Endothelial cell of umbilical vein (primary cell): ENCODE data around the gene DIDO1. TPM values are rescaled to one million over a fixed set of nuclear protein-coding genes. Genes with fewer than 3 reads are reported as not detected.

Source experiments
- BruUV-seq: library from RNA; stranded (reverse); fragments of 400-500 nt; replicated peaks from 2 replicates; lab custom pipeline; 2021; lab: Mats Ljungman, UMichigan
- CTCF ChIA-PET: fragments of 300-600, 350-600 bp; sonication (Branson Sonifier 250); formaldehyde crosslinking; loops from one replicate; lab custom pipeline; 2021; ENCODE audit warnings: antibody characterized with exemption, inconsistent platforms; lab: Charles Lee
- POLR2A ChIA-PET: fragments of 300-600, 350-600 bp; sonication (Branson Sonifier 250); formaldehyde crosslinking; loops from one replicate; lab custom pipeline; 2021; ENCODE audit warnings: antibody characterized with exemption, inconsistent platforms; lab: Charles Lee
- DNase-seq: peaks from one replicate; pipeline ENCODE4 v3.0.0-alpha.2; 2011; ENCODE audit warnings: low read depth, low spot score
- FAIRE-seq: peaks from 2 replicates; lab custom pipeline; 2011; peaks lifted over from hg19 to GRCh38; lab: Jason Lieb, UNC
- H2AFZ ChIP-seq: 2 replicates; pipeline ENCODE4 v1.6.0; 2012; ENCODE audit warnings: low read depth, low read length, control low read depth, inconsistent platforms
- H3K27ac ChIP-seq: 2 replicates; pipeline ENCODE4 v1.5.1; 2011; ENCODE audit warnings: low read depth, mild to moderate bottlenecking, control low read depth, low read length, moderate library complexity; ENCODE audit not compliant: insufficient read depth
- H3K27me3 ChIP-seq, 2 experiments: 2 replicates each; pipeline versions ENCODE4 v1.6.0 to v1.6.1; 2011; ENCODE audit warnings: low read length in 2 of 2, mixed read lengths in 1 of 2; ENCODE audit not compliant: control insufficient read depth in 2 of 2, insufficient read depth in 2 of 2
- H3K36me3 ChIP-seq, 2 experiments: 2 replicates in 1 of 2; 3 replicates in 1 of 2; pipeline ENCODE4 v1.5.1; 2011; ENCODE audit warnings: low read length in 2 of 2, mild to moderate bottlenecking in 1 of 2, moderate library complexity in 1 of 2; ENCODE audit not compliant: control insufficient read depth in 2 of 2, insufficient read depth in 2 of 2; ENCODE audit errors: extremely low read depth in 1 of 2
- H3K4me1 ChIP-seq: 3 replicates; pipeline ENCODE4 v1.5.1; 2011; ENCODE audit warnings: mild to moderate bottlenecking, low read length; ENCODE audit not compliant: control insufficient read depth, insufficient read depth; ENCODE audit errors: extremely low read depth
- H3K4me2 ChIP-seq: 2 replicates; pipeline ENCODE4 v1.6.1; 2011; ENCODE audit warnings: low read length, control low read depth, mixed read lengths; ENCODE audit not compliant: insufficient read depth
- H3K4me3 ChIP-seq, 3 experiments: fragments of 200-600 bp in 1 of 3; sonication (generic), shearing (Covaris generic) in 1 of 3; replicated peaks in 1 of 3; 2 replicates each; pipeline ENCODE4 v1.5.1; 2011 to 2016; ENCODE audit warnings: control low read depth in 3 of 3, low read length in 3 of 3, mild to moderate bottlenecking in 2 of 3, inconsistent platforms in 1 of 3, low read depth in 1 of 3, moderate library complexity in 1 of 3; ENCODE audit not compliant: insufficient read depth in 1 of 3
- H3K79me2 ChIP-seq: 2 replicates; pipeline ENCODE4 v1.6.0; 2012; ENCODE audit warnings: low read length, inconsistent platforms; ENCODE audit not compliant: control insufficient read depth, insufficient read depth
- H3K9ac ChIP-seq: replicated peaks from 2 replicates; pipeline ENCODE3; 2011; ENCODE audit warnings: low read length, control low read depth; ENCODE audit not compliant: insufficient read depth; ENCODE audit errors: extremely low read depth
- H3K9me1 ChIP-seq: replicated peaks from 3 replicates; pipeline ENCODE4 v1.6.0; 2011; ENCODE audit warnings: mild to moderate bottlenecking, low read length; ENCODE audit not compliant: control insufficient read depth, insufficient read depth; ENCODE audit errors: extremely low read depth
- H3K9me3 ChIP-seq: replicated peaks from 2 replicates; pipeline ENCODE4 v1.5.1; 2012; ENCODE audit warnings: low read length, inconsistent platforms; ENCODE audit not compliant: control insufficient read depth, insufficient read depth
- H4K20me1 ChIP-seq: replicated peaks from 2 replicates; pipeline ENCODE3; 2011; ENCODE audit warnings: mild to moderate bottlenecking, low read length; ENCODE audit not compliant: control insufficient read depth, insufficient read depth; ENCODE audit errors: extremely low read depth
- CTCF ChIP-seq, 2 donors: IDR thresholded peaks; 1 replicate in 1 of 2; 2 replicates in 1 of 2; pipeline ENCODE4 v1.5.1; 2011; ENCODE audit warnings: low read length in 2 of 2, mild to moderate bottlenecking in 2 of 2, moderate library complexity in 2 of 2, control low read depth in 1 of 2, inconsistent platforms in 1 of 2, low read depth in 1 of 2; ENCODE audit not compliant: insufficient read depth in 1 of 2; ENCODE audit errors: extremely low read depth in 1 of 2
- EZH2 ChIP-seq: IDR thresholded peaks from 2 replicates; pipeline ENCODE4 v1.6.1; 2012; ENCODE audit warnings: borderline replicate concordance, low read depth, mild to moderate bottlenecking, moderate library complexity, low read length, inconsistent platforms; ENCODE audit not compliant: severe bottlenecking
- GATA2 ChIP-seq: IDR thresholded peaks from 2 replicates; pipeline ENCODE4 v1.7.0; 2011; ENCODE audit warnings: low read depth, mild to moderate bottlenecking, moderate library complexity, mixed read lengths, low read length; ENCODE audit not compliant: insufficient read length, insufficient read depth
- JUN ChIP-seq: IDR thresholded peaks from 2 replicates; pipeline ENCODE4 v1.6.1; 2011; ENCODE audit warnings: borderline replicate concordance, low read depth; ENCODE audit not compliant: insufficient read length, insufficient read depth
- MAX ChIP-seq: IDR thresholded peaks from 2 replicates; pipeline ENCODE4 v1.6.1; 2011; ENCODE audit not compliant: insufficient read depth, insufficient read length
- POLR2AphosphoS5 ChIP-seq: IDR thresholded peaks from 2 replicates; pipeline ENCODE4 v1.6.1; 2012; ENCODE audit warnings: low read depth, mild to moderate bottlenecking, control low read depth, low read length, moderate library complexity; ENCODE audit not compliant: insufficient read depth
- dilution Hi-C: fragments of 300-500 bp; cut with MboI; formaldehyde crosslinking; loops from one replicate; pipeline ENCODE4 v1.15.0; 2019; ENCODE audit warnings: low sequenced_read_pairs; ENCODE audit not compliant: extremely low pct_ligation_motif_present
- intact Hi-C: fragments of 100-400 bp; cut with micrococcal nuclease; formaldehyde crosslinking; loops from one replicate; pipeline ENCODE4 v1.10.0; 2022
- polyA plus RNA-seq, 4 experiments: library from polyadenylated mRNA; depleted of rRNA in 3 of 4; stranded (reverse) in 3 of 4; unstranded in 1 of 4; fragments of >200 nt; gene quantifications; 2 replicates each; pipeline versions ENCODE4 v1.2.1 to v1.2.3, GENCODE V29; 2011 to 2012; ENCODE audit warnings: missing spikeins in 1 of 4
- total RNA-seq: library from RNA; stranded (reverse); gene quantifications from 2 replicates; pipeline ENCODE4 v1.2.3, GENCODE V29; 2021

Gene DIDO1
- total and polyA plus RNA-seq, 2 donors (not counting 3 experiments of a cell fraction or from before 2014, with no cell fraction given), result 22.1 to 51.2 TPM

GRCh38 chr20:62902926-62903615 is 23.2 kb downstream of the DIDO1 start:
- Histone ChIP-seq H3K9ac (no peak overlapping the region), H3K36me3 (peaks cover 33% of the 10 kb centered on the region in 2 experiments)
- intact Hi-C loops, result no loop called here

More at GRCh38 chr20:62902926-62903615, 23.2 kb downstream of the DIDO1 start:
- Histone ChIP-seq H3K9me1 (no peaks in the 10 kb centered on the region), H3K4me1 (no peaks in the 10 kb centered on the region), H3K27ac (no peak overlapping the region), H3K27me3 (no peaks in the 10 kb centered on the region), H3K4me3 (no peak overlapping the region), H3K79me2 (peaks cover 13% of the 10 kb centered on the region), H3K4me2 (no peak overlapping the region), H3K9me3 (no peaks in the 10 kb centered on the region), H4K20me1 (no peaks in the 10 kb centered on the region), H2AFZ (no peak overlapping the region)
- TF ChIP-seq CTCF (IDR thresholded peaks at IDR 0.05; ENCODE audit: extremely low read depth in 1 of 2, insufficient read depth in 1 of 2, low read depth in 1 of 2, low read length in 2 of 2) (no peak), GATA2 (no peak), MAX (no peak), EZH2 (no peak), POLR2AphosphoS5 (no peak), JUN (no peak)
- ChIA-PET POLR2A (no interaction called here), CTCF (interaction anchor here (1.7 to 3.6 kb wide), 4 partner anchors 9 to 34 kb away, joined by 4 to 21 read pairs (median 6); no protein-coding TSS in a partner anchor)
- no TSS peak for BruUV-seq
- dilution Hi-C loops, result no loop called here
- FAIRE-seq (no peak), DNase-seq (no peak)
